Neuron (in vitro differentiated cells): ENCODE data around the gene ZDHHC17.

Experiments
- H2AFZ ChIP-seq: one replicate; pipeline ENCODE4 v1.6.1; 2013; ENCODE audit warnings: low read depth, mild to moderate bottlenecking, inconsistent platforms, low read length, moderate library complexity
- H3K27me3 ChIP-seq: one replicate; pipeline ENCODE4 v1.6.1; 2013; ENCODE audit warnings: low read length; ENCODE audit not compliant: insufficient read depth
- H3K36me3 ChIP-seq: one replicate; pipeline ENCODE4 v1.6.1; 2013; ENCODE audit warnings: low read length; ENCODE audit not compliant: insufficient read depth
- H3K4me1 ChIP-seq: one replicate; pipeline ENCODE4 v1.6.1; 2013; ENCODE audit warnings: low read length; ENCODE audit not compliant: insufficient read depth
- H3K4me3 ChIP-seq: 2 replicates; pipeline ENCODE4 v1.5.1; 2013; ENCODE audit warnings: mild to moderate bottlenecking, low read length, moderate library complexity
- H3K9me3 ChIP-seq: one replicate; pipeline ENCODE4 v1.6.1; 2013; ENCODE audit warnings: low read length

ZDHHC17 gene

DNA sequence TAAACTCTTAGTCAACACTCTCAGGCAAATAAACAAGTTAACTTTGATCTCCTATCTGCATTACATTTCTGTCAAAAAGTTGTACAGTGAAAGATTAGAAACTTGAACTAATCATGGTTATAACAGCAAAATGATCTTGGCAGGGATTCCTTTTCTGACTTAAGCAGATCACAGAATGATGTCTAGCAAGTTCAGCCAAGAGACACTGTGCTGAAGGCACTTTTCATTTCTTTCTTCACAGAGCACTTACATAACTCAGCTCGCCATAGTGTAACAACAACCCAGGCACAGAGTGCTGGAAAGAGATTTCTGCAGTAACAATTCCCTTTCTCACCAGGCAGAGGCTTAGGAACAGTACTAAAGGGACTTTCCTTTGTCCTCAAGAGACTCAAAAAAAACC is 134.5 kb downstream of the ZDHHC17 start:
- Histone ChIP-seq H3K36me3 (no peaks in the 10 kb centered on the region), H3K27me3 (no peaks in the 10 kb centered on the region), H2AFZ (no peak overlapping the region), H3K9me3 (no peaks in the 10 kb centered on the region), H3K4me1 (no peaks in the 10 kb centered on the region), H3K4me3 (no peak overlapping the region)

GRCh38 chr12:76899522-76899921 is 135.6 kb downstream of the ZDHHC17 start:
- Histone ChIP-seq H3K9me3 (no peaks in the 10 kb centered on the region), H3K27me3 (no peaks in the 10 kb centered on the region), H3K4me3 (no peak overlapping the region), H3K4me1 (no peaks in the 10 kb centered on the region), H3K36me3 (no peaks in the 10 kb centered on the region), H2AFZ (no peak overlapping the region)

DNA sequence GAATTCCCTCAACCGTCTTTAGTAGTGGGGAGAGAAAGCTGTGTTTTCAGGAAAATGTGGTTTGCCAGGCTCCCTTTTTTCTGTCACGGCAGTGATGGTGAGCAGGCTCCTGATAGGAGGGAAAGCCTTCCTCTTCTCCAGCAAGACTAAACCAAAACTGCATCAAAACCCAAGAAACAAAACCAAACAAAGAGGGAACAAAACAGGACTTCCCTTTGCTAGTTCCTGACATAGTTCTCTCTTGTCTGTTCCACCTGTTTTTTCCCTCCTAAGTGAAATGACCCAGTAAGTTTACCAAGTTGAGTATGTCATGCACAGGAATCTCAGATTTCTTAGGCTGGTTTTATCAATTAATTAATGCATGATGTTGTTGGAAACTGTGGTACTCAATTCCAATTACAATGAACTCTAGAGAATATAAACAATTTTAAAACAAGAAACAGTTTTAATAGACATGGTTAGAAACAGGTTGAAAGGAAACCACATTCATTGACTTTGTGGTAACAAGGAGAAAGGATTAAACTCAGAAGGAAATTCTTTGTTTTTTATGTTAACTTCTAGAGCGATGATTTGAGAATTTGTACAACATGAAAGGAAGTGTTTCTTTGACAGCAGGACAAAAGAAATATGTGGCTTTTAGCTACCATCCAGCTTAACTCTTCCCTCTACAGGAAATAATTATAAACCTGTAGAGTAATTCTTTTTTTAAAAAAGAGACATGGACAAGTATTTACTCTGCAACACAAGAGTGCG is 137.9 kb downstream of the ZDHHC17 start:
- no peaks in the 10 kb centered on the region for H3K4me1 ChIP-seq
- no peaks in the 10 kb centered on the region for H3K9me3 ChIP-seq
- H3K27me3 ChIP-seq = no peaks in the 10 kb centered on the region
- H3K36me3 ChIP-seq = no peaks in the 10 kb centered on the region
- H3K4me3 ChIP-seq = no peak overlapping the region
- no peak overlapping the region for H2AFZ ChIP-seq
